GM12801 (cell line): Measurements from ENCODE around the gene ETNK2.

Experiments used
- CTCF ChIP-seq: IDR thresholded peaks from one replicate; pipeline ENCODE4 v1.5.1; 2011; ENCODE audit warnings: control low read depth; ENCODE audit not compliant: insufficient read length; ENCODE audit errors: extremely low read depth

ETNK2 gene

DNA sequence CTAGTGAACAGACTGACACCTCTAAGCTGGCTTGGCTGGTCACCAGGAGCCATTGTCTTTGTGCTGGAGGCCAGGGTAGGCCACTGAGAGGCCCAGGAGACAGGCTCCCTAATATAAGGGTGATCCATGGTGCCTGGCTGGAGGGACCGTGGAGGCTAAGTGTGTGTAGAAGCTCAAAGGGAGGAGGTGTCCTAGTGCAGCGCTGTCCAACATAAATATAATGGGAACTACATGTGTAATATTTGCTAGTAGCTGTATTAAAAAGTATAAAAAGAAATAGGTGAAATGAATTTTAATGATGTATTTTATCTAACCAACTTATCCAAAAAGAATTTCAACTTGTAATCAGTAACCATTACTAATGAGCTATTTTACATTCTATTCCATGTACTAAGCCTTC lies 44.0 kb downstream of the ETNK2 start:
- no peak for TF ChIP-seq CTCF

GRCh38 chr1:204106825-204107224 lies 45.0 kb downstream of the ETNK2 start:
- no peak for TF ChIP-seq CTCF

DNA sequence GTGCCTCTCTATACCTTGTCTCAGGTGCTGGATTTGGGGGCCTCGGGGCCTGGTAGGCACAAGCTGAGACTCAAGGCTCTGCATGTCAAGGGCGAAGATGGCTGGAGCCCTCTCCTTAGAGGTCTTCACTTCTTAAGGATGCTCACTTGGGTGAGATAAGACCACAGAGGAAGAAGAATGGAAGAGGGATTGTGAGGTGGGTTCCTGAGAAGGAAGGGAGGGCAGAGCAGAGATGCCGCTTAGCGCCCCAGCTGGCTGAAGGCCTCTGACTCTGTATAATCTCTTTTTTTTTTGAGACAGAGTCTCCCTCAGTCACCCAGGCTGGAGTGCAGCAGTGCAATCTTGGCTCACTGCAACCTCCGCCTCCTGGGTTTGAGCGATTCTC lies 46.7 kb downstream of the ETNK2 start:
- TF ChIP-seq CTCF, result no peak

GRCh38 chr1:204104331-204105130 lies 47.3 kb downstream of the ETNK2 start:
- TF ChIP-seq CTCF, result no peak

DNA sequence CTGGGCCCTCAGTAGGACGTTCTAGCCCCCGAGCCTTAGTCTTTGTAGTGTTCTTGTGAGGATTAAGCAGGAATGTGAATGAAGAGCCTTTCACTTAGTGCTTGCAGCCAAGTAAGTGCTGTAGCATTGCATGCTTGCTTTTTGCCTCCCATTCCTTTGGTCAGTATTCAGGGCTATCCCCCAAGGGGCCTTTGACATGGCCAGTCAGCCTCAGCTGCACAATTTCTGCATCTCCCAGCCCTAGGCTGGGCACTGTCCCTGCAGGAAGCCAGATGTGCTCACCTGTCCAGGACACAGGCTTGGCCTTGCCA lies 48.5 kb downstream of the ETNK2 start:
- TF ChIP-seq CTCF, result no peak

DNA sequence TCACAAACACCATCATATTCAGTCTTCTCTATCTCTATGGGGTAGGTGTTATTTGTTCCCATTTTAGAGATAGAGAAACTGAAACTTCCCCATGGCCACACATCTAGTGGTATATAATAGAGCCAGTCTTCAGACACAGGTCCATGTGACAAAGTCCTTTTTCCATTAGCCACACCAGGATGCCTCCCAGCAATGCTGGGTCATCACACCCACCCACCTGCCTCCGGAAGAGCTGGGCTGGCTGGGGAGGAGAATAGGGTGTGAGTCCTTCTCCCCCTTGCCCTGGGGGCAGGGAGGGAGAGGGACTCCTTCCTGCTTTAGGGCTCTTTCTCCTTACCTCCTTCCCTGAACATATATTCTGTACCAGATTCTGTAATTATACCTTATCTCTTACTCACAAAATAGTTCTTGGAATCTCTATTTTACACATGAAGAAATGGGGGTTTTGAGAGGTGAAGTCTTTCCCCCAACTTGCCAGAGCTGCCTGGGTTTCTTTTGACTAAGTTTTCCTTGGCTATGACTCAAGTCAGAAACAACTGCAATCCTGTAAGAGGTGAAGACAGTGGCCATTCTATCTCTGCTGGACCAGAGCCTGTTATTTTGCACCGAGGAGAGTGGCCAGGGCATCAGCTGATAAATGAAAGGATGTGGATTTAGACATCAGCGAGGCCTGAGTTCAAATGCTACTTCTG lies 49.0 kb downstream of the ETNK2 start:
- no peak for TF ChIP-seq CTCF

DNA sequence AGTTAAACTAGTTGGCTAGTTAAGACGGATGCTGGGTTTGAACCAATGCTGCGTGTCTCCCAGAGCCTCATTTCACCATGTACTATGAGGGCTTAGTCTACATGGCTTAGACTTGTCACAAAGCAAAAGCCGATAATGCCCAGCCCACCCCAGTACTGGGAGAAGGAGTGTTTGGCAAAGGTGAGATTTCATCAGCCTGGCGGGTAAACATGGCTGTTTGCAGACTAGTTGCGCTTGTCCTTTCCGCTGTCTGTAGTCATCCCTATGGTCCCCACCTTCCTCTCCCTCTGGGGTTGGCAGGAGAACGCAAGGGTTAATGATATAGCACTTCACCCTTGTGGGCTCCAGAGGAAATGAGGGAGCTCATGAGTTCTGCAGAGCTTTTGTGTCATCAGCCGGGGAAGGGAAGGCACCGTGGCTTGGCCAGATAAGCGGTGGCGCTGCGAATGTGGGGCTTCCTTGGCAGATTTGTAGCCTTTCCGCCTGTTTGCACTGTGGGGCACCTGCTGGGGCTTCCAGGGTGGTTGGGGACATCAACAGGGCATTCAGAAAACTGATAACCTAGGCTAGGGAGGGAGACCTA lies 49.7 kb downstream of the ETNK2 start:
- TF ChIP-seq CTCF, result no peak
